AG04450 (cell line): ENCODE measurements around the gene NXPH2. TPM values are rescaled to one million over a fixed set of nuclear protein-coding genes. Genes with fewer than 3 reads are reported as not detected.

Source experiments
- CTCF ChIA-PET: fragments of 300-600, 350-600 bp; formaldehyde crosslinking; extraction: SDS; loops from one replicate; lab custom pipeline; 2022; ENCODE audit warnings: antibody characterized with exemption, inconsistent platforms; lab: Charles Lee
- POLR2A ChIA-PET: fragments of 350-600 bp; formaldehyde crosslinking; extraction: SDS; loops from one replicate; lab custom pipeline; 2021; ENCODE audit warnings: antibody characterized with exemption, inconsistent platforms; lab: Yijun Ruan, JAX
- DNase-seq: peaks from one replicate; pipeline ENCODE4 v3.0.0-alpha.2; 2011; ENCODE audit warnings: low read depth, low spot score
- H3K27ac ChIP-seq: one replicate; pipeline ENCODE4 v1.5.1; 2012; ENCODE audit warnings: low read depth, low read length, control low read depth
- H3K27me3 ChIP-seq: one replicate; pipeline ENCODE4 v1.6.0; 2012; ENCODE audit warnings: low read length; ENCODE audit not compliant: control insufficient read depth, insufficient read depth
- H3K4me3 ChIP-seq: 2 replicates; pipeline ENCODE4 v1.5.1; 2011; ENCODE audit warnings: mild to moderate bottlenecking, low read depth, low read length, control low read depth
- H3K9me3 ChIP-seq: 2 replicates; pipeline ENCODE4 v1.5.1; 2012; ENCODE audit warnings: low read length; ENCODE audit not compliant: control insufficient read depth, insufficient read depth
- polyA plus RNA-seq: library from polyadenylated mRNA; depleted of rRNA; stranded (reverse); fragments of >200 nt; gene quantifications from 2 replicates; pipeline ENCODE4 v1.2.3, GENCODE V29; 2011
- TF ChIP-seq, protein P1 (sequence below): IDR thresholded peaks from 2 replicates; pipeline ENCODE4 v1.5.1; 2011; ENCODE audit warnings: low read depth, low read length, control low read depth, inconsistent platforms

NXPH2 gene
- polyA plus RNA-seq, 1 experiment = not detected

DNA sequence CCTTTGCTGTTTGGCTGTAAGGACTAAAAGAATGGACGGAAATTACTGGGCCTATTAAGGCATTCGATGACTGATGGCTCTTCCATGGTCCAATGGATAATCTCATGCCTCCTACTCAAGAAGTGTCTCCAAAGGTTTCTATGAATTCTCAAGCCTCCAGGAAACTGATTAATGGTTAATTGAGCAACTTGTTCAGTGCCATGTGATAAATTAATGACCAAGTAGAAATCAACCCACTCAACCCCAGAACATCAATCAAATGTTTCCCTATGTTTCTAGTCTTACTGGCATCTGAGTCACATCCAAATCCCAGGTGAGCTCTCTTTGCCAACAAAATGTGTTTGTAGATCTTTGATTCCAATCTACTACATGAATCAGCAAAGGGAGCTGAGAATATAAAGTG, 103.6 kb downstream of the NXPH2 start:
- DNase-seq = no peak
- H3K27me3 ChIP-seq = no peaks in the 10 kb centered on the region
- no peak overlapping the region for H3K27ac ChIP-seq
- ChIA-PET POLR2A (no interaction called here), CTCF (interaction anchor here (0.6 kb wide), 1 partner anchor 552 kb away, joined by 5 read pairs; no protein-coding TSS in a partner anchor)
- TF ChIP-seq, protein P1, sequence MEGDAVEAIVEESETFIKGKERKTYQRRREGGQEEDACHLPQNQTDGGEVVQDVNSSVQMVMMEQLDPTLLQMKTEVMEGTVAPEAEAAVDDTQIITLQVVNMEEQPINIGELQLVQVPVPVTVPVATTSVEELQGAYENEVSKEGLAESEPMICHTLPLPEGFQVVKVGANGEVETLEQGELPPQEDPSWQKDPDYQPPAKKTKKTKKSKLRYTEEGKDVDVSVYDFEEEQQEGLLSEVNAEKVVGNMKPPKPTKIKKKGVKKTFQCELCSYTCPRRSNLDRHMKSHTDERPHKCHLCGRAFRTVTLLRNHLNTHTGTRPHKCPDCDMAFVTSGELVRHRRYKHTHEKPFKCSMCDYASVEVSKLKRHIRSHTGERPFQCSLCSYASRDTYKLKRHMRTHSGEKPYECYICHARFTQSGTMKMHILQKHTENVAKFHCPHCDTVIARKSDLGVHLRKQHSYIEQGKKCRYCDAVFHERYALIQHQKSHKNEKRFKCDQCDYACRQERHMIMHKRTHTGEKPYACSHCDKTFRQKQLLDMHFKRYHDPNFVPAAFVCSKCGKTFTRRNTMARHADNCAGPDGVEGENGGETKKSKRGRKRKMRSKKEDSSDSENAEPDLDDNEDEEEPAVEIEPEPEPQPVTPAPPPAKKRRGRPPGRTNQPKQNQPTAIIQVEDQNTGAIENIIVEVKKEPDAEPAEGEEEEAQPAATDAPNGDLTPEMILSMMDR = no peak
- no peak overlapping the region for H3K4me3 ChIP-seq
- no peaks in the 10 kb centered on the region for H3K9me3 ChIP-seq

DNA sequence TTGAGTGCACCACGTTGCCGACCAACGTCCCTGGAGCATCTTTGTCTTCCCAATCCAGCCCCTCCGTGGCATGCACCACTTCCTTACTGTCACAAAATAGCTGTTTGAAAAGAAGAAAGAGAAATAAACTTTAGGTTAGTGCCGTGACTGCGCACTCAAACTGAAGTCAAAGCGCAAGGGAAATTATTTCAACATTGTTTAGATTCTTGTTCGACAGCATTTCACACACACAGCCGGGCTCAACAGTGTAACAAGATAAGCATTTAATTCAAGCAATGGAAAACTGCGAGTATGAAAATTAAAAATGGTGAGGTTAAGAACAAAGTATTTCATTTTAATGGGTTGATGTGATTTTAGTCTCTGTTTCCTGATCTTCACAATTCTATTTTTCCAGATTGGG, 108.6 kb downstream of the NXPH2 start:
- CTCF ChIA-PET = no interaction called here
- TF ChIP-seq, protein P1 = no peak

GRCh38 chr2:138670734-138671133, 109.5 kb downstream of the NXPH2 start:
- ChIA-PET CTCF (no interaction called here), POLR2A (no interaction called here)
- Histone ChIP-seq H3K27ac (no peak overlapping the region), H3K27me3 (peaks cover 5% of the 10 kb centered on the region), H3K9me3 (no peaks in the 10 kb centered on the region), H3K4me3 (no peak overlapping the region)
- TF ChIP-seq, protein P1 = no peak
- no peak for DNase-seq

More for the DNA sequence above, 108.6 kb downstream of the NXPH2 start:
- DNase-seq = no peak
- no peak overlapping the region for H3K4me3 ChIP-seq
- POLR2A ChIA-PET = no interaction called here
- no peak overlapping the region for H3K27ac ChIP-seq
- peaks cover 5% of the 10 kb centered on the region for H3K27me3 ChIP-seq
- no peaks in the 10 kb centered on the region for H3K9me3 ChIP-seq

DNA sequence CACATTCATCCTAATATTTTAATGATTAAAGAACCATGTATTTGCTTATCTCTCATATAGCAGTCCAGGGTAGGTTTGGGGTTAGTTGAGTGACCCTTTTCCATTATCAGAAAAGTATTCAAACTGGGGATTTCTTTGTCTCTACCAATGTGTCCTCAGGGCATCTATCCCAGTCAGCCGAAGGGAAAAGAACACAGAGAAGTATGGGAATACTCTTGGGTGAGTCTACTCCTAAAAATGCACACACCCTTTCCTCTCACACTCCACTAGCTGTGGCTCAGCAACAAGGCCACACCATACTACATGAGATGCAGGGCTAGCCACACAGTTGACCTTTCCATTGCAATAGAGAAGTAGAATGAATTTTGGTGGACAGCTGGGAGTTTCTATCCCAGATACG, 114.3 kb downstream of the NXPH2 start:
- POLR2A ChIA-PET = no interaction called here
- DNase-seq = no peak

GRCh38 chr2:138658187-138658894, 121.8 kb downstream of the NXPH2 start:
- ChIA-PET CTCF (no interaction called here), POLR2A (no interaction called here)
- Histone ChIP-seq H3K27ac (no peak overlapping the region), H3K9me3 (no peaks in the 10 kb centered on the region), H3K27me3 (no peaks in the 10 kb centered on the region), H3K4me3 (no peak overlapping the region)
- no peak for DNase-seq
- TF ChIP-seq, protein P1 = no peak

More for the DNA sequence above, 114.3 kb downstream of the NXPH2 start:
- Histone ChIP-seq H3K27me3 (no peaks in the 10 kb centered on the region), H3K9me3 (no peaks in the 10 kb centered on the region), H3K4me3 (no peak overlapping the region), H3K27ac (no peak overlapping the region)
- CTCF ChIA-PET = no interaction called here
- TF ChIP-seq, protein P1 = no peak
